PFSK-1 (cell line): ENCODE measurements around the gene PEAK3.

Experiments
- FOXP2 ChIP-seq: optimal IDR thresholded peaks from 2 replicates; pipeline ENCODE3; 2011; ENCODE audit warnings: borderline replicate concordance, control low read depth, inconsistent platforms; ENCODE audit not compliant: insufficient read depth; ENCODE audit errors: extremely low read length, extremely low read depth
- POLR2AphosphoS5 ChIP-seq: IDR thresholded peaks from 2 replicates; pipeline ENCODE4 v1.6.1; 2012; ENCODE audit warnings: low read depth, mild to moderate bottlenecking, control low read depth, low read length, moderate library complexity
- REST ChIP-seq, 2 experiments: IDR thresholded peaks; 2 replicates each; pipeline versions ENCODE4 v1.6.1 to v1.8.0; 2011 to 2012; ENCODE audit warnings: low read depth in 2 of 2, low read length in 2 of 2, control low read depth in 1 of 2, inconsistent platforms in 1 of 2, mild to moderate bottlenecking in 1 of 2, moderate library complexity in 1 of 2; ENCODE audit not compliant: insufficient read depth in 1 of 2
- SIN3A ChIP-seq: IDR thresholded peaks from 2 replicates; pipeline ENCODE4 v1.6.1; 2012; ENCODE audit warnings: mild to moderate bottlenecking, low read length, moderate library complexity, borderline replicate concordance; ENCODE audit not compliant: insufficient read depth
- TAF1 ChIP-seq: IDR thresholded peaks from 2 replicates; pipeline ENCODE4 v1.6.1; 2012; ENCODE audit warnings: low read length, control low read depth, borderline replicate concordance; ENCODE audit not compliant: insufficient read depth

PEAK3 gene

DNA sequence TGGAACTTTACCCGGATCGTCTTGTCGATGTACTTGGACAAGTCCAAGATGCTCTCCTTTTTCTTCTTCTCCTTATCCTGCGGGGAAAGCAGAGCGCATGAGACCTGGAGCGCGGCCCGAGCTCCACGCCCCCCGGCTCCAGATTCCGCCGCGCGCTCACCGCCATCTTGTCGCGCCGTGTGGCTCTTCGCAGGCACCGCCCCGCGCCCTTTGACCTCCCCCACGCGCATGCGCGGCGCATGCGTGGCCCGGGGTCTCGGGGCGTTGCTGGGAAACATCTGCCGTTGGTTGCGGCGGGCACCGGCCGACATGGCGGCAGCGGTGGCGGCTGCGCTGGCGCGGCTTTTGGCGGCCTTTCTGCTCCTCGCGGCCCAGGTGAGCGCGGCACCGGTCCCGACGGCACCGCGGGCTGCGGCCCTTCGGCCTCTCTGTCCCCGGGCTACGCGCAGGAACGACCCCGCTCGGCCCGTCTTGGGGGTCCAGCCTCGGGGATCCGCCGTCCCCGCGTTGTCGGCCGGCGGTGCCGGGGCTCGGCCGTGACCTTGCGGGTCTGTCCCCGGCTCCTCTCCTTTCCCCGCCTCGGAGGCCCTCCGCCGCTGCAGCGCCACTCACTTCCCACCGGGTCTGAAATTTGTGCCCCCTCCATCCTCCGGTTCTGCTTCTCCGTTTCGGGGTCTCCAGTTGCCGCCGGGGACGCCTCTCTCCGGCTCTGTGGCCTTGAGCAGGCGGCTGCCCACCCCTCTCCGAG lies 46.6 kb upstream of the PEAK3 start, which contains the start of the genes LSM7 and SPPL2B:
Gene LSM7, minus strand, starts transcription at position 186 of the 748 bp plus-strand sequence. Its CDS starts 20 bp downstream, at position 166.
Gene SPPL2B, plus strand, starts transcription at position 284 of the 748 bp plus-strand sequence. Its CDS starts 26 bp downstream, at position 310.
- TF ChIP-seq REST (IDR thresholded peaks at IDR 0.05; ENCODE audit: insufficient read depth in 1 of 2, low read depth in 2 of 2, low read length in 2 of 2) (peak in 1 of 2 experiments; percentile 68; a peak in 2 of 4 replicates), TAF1 (peak; percentile 94), SIN3A (0 out of 2 replicates have a peak, but pooled peaks have one; percentile 78), POLR2AphosphoS5 (peak; percentile 91), FOXP2 (peak; percentile 86)

- TF ChIP-seq TAF1 = no peak
- TF ChIP-seq SIN3A = peak; percentile 67; the same call in 1 of the 2 replicates
- no peak for TF ChIP-seq REST (IDR thresholded peaks at IDR 0.05; ENCODE audit: insufficient read depth in 1 of 2, low read depth in 2 of 2, low read length in 2 of 2)
- TF ChIP-seq POLR2AphosphoS5 = no peak; the same call in 1 of the 2 replicates
Measured at GRCh38 chr19:2327773-2328400, 45.9 kb upstream of the PEAK3 start.

- TF ChIP-seq TAF1 (no peak), SIN3A (no peak), POLR2AphosphoS5 (no peak), REST (IDR thresholded peaks at IDR 0.05; ENCODE audit: insufficient read depth in 1 of 2, low read depth in 2 of 2, low read length in 2 of 2) (no peak), FOXP2 (no peak)
Measured at GRCh38 chr19:2326699-2327360, 44.9 kb upstream of the PEAK3 start.

DNA sequence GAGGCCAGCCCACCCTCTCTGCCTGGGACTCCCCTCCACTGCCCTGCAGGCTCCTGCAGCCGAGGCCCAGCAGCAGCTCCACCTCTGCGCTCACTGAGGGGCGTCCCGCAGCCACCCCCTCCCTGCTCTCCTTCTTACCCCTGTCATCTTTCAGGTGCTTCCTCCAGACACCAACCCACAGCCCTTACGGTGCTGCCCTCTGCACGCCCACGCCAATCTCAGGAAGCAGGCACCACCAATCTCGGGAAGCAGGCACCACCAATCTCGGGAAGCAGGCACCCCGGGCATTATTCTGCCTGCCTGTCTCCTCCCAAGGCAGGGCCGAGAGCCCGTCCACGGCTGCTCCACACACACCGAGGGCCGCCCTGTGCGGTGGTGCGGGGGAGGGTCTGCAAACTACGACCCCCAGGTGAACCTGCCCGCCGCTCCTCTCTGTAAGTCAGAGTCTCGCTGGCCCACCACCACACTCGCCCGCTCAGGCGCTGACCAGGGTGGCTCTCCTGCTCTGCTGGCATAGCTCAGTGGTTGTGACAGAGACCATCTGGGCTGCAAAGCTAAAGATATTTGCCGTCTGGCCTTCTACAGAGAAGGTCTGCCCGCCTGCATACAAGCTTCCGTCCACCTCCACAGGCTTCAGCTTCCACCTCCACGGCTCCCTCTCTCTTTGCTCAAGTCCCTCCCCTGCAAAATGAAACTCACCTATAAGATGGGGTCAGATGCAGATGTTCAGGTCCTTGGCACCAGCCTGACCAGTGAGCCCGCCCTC lies 43.5 kb upstream of the PEAK3 start:
- TF ChIP-seq TAF1 (no peak), FOXP2 (no peak), REST (IDR thresholded peaks at IDR 0.05; ENCODE audit: insufficient read depth in 1 of 2, low read depth in 2 of 2, low read length in 2 of 2) (no peak), SIN3A (no peak), POLR2AphosphoS5 (no peak)
